ENCODE results near the gene BRD1.

BRD1 gene

DNA sequence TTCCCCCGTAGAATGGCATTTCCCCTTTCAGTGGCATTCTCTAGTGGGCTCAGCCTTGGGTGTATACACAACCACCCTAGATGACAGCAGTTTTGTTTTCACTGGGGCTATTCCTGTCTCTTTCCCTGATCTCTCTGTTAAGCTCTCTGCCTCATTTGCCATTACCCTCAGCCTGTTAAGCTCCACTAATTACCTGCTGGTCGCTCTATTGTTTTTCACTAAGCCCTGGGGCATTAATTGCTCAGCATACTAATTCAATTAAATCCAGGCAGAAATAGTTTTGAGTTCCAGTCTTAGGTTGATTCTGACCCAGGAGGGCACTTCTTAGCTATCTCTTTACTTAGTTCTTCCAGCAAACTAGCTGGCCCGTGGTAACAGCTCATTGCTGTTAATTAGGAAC lies 80.0 kb downstream of the BRD1 start:
- Histone ChIP-seq H3K4me2 (ENCODE audit: low read length) (no peak overlapping the region), H3F3A (ENCODE audit: control insufficient read depth, insufficient read depth) (no peaks in the 10 kb centered on the region), H3K79me2 (ENCODE audit: control insufficient read depth, low read length) (no peaks in the 10 kb centered on the region), H3K27ac (ENCODE audit: low read depth, low read length) (no peak overlapping the region), H3K27me3 (ENCODE audit: control insufficient read depth, low read length) (no peaks in the 10 kb centered on the region), H3K9me3 (ENCODE audit: control insufficient read depth, insufficient read depth, low read length) (peaks cover 28% of the 10 kb centered on the region), H3K4me3 (ENCODE audit: low read length) (no peak overlapping the region), H3K36me3 (ENCODE audit: control insufficient read depth, low read length) (no peaks in the 10 kb centered on the region), H4K20me1 (ENCODE audit: control insufficient read depth, insufficient read depth, low read depth, low read length) (no peaks in the 10 kb centered on the region), H3K9me2 (replicated peaks; ENCODE audit: control insufficient read depth, low read length) (no peaks in the 10 kb centered on the region), H3K4me1 (ENCODE audit: control insufficient read depth, low read length) (no peaks in the 10 kb centered on the region)
- TF ChIP-seq EZH2phosphoT487 (IDR thresholded peaks at IDR 0.05; ENCODE audit: borderline replicate concordance, low read length): no peak
- TF ChIP-seq CTCF (IDR thresholded peaks at IDR 0.05; ENCODE audit: low read depth, low read length, poor library complexity, severe bottlenecking): no peak

GRCh38 chr22:49747130-49747529 lies 80.5 kb downstream of the BRD1 start:
- Histone ChIP-seq H3K4me3 (ENCODE audit: low read length) (no peak overlapping the region), H3F3A (ENCODE audit: control insufficient read depth, insufficient read depth) (no peaks in the 10 kb centered on the region), H3K9me3 (ENCODE audit: control insufficient read depth, insufficient read depth, low read length) (peaks cover 28% of the 10 kb centered on the region), H3K79me2 (ENCODE audit: control insufficient read depth, low read length) (no peaks in the 10 kb centered on the region), H3K27ac (ENCODE audit: low read depth, low read length) (no peak overlapping the region), H3K4me2 (ENCODE audit: low read length) (no peak overlapping the region), H3K4me1 (ENCODE audit: control insufficient read depth, low read length) (no peaks in the 10 kb centered on the region), H3K36me3 (ENCODE audit: control insufficient read depth, low read length) (no peaks in the 10 kb centered on the region), H3K27me3 (ENCODE audit: control insufficient read depth, low read length) (no peaks in the 10 kb centered on the region), H4K20me1 (ENCODE audit: control insufficient read depth, insufficient read depth, low read depth, low read length) (no peaks in the 10 kb centered on the region), H3K9me2 (replicated peaks; ENCODE audit: control insufficient read depth, low read length) (no peaks in the 10 kb centered on the region)
- TF ChIP-seq EZH2phosphoT487 (IDR thresholded peaks at IDR 0.05; ENCODE audit: borderline replicate concordance, low read length) (no peak), CTCF (IDR thresholded peaks at IDR 0.05; ENCODE audit: low read depth, low read length, poor library complexity, severe bottlenecking) (no peak)

DNA sequence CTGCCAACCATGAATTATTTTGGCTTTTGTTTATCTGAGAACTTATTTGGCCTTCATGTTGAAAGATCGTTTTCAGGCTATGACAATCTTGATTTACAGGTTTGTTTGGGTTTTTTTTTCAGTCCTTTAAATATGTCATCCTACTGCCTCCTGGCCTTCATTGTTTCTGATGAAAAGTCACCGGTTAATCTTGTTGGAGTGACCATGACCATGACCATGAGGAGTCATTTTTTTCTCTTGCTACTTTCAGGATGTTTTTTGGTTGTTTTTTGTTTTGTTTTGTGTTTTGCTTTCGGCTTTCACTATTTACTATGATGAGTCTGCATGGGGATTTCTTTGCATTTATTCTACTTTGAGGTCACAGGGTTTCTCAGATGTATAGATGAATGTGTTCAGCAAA lies 81.6 kb downstream of the BRD1 start:
- H4K20me1 ChIP-seq (ENCODE audit: control insufficient read depth, insufficient read depth, low read depth, low read length): no peaks in the 10 kb centered on the region
- no peaks in the 10 kb centered on the region for H3F3A ChIP-seq (ENCODE audit: control insufficient read depth, insufficient read depth)
- no peak for TF ChIP-seq CTCF (IDR thresholded peaks at IDR 0.05; ENCODE audit: low read depth, low read length, poor library complexity, severe bottlenecking)
- TF ChIP-seq EZH2phosphoT487 (IDR thresholded peaks at IDR 0.05; ENCODE audit: borderline replicate concordance, low read length): no peak
- no peaks in the 10 kb centered on the region for H3K27me3 ChIP-seq (ENCODE audit: control insufficient read depth, low read length)
- H3K4me1 ChIP-seq (ENCODE audit: control insufficient read depth, low read length): no peaks in the 10 kb centered on the region
- no peaks in the 10 kb centered on the region for H3K36me3 ChIP-seq (ENCODE audit: control insufficient read depth, low read length)
- H3K79me2 ChIP-seq (ENCODE audit: control insufficient read depth, low read length): no peaks in the 10 kb centered on the region
- H3K4me2 ChIP-seq (ENCODE audit: low read length): no peak overlapping the region
- H3K4me3 ChIP-seq (ENCODE audit: low read length): no peak overlapping the region
- H3K9me2 ChIP-seq (replicated peaks; ENCODE audit: control insufficient read depth, low read length): no peaks in the 10 kb centered on the region
- no peak overlapping the region for H3K27ac ChIP-seq (ENCODE audit: low read depth, low read length)
- peaks cover 28% of the 10 kb centered on the region for H3K9me3 ChIP-seq (ENCODE audit: control insufficient read depth, insufficient read depth, low read length)

DNA sequence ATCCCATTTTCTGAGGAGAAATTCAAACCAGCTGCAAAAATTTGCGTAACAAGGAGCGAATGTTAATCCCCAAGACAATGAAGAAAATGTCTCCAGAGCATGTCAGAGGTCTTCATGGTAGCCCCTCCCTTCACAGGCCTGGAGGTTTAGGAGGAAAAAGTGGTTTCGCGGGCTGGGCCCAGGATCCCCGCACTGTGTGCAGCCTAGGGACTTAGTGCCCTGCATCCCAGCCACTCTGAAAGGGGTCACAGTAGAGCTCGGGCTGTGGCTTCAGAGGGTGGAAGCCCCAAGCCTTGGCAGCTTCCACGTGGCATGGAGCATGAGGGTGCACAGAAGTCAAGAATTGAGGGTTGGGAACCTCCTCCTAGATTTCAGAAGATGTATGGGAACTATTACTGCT lies 87.4 kb downstream of the BRD1 start:
- Histone ChIP-seq H4K20me1 (ENCODE audit: control insufficient read depth, insufficient read depth, low read depth, low read length) (no peaks in the 10 kb centered on the region), H3K27me3 (ENCODE audit: control insufficient read depth, low read length) (no peaks in the 10 kb centered on the region), H3K79me2 (ENCODE audit: control insufficient read depth, low read length) (no peaks in the 10 kb centered on the region), H3K27ac (ENCODE audit: low read depth, low read length) (no peak overlapping the region), H3K36me3 (ENCODE audit: control insufficient read depth, low read length) (no peaks in the 10 kb centered on the region), H3K4me2 (ENCODE audit: low read length) (no peak overlapping the region), H3K4me3 (ENCODE audit: low read length) (no peak overlapping the region), H3K9me2 (replicated peaks; ENCODE audit: control insufficient read depth, low read length) (no peaks in the 10 kb centered on the region), H3F3A (ENCODE audit: control insufficient read depth, insufficient read depth) (no peaks in the 10 kb centered on the region), H3K4me1 (ENCODE audit: control insufficient read depth, low read length) (no peaks in the 10 kb centered on the region), H3K9me3 (ENCODE audit: control insufficient read depth, insufficient read depth, low read length) (peaks cover 25% of the 10 kb centered on the region)
- TF ChIP-seq EZH2phosphoT487 (IDR thresholded peaks at IDR 0.05; ENCODE audit: borderline replicate concordance, low read length) (no peak), CTCF (IDR thresholded peaks at IDR 0.05; ENCODE audit: low read depth, low read length, poor library complexity, severe bottlenecking) (no peak)

Data from DOHH2 (cell line).